ENCODE results near the gene MED12L.
A peak's percentile ranks its signal among the peaks of the same experiment; 100 is the strongest.

The MED12L gene

DNA sequence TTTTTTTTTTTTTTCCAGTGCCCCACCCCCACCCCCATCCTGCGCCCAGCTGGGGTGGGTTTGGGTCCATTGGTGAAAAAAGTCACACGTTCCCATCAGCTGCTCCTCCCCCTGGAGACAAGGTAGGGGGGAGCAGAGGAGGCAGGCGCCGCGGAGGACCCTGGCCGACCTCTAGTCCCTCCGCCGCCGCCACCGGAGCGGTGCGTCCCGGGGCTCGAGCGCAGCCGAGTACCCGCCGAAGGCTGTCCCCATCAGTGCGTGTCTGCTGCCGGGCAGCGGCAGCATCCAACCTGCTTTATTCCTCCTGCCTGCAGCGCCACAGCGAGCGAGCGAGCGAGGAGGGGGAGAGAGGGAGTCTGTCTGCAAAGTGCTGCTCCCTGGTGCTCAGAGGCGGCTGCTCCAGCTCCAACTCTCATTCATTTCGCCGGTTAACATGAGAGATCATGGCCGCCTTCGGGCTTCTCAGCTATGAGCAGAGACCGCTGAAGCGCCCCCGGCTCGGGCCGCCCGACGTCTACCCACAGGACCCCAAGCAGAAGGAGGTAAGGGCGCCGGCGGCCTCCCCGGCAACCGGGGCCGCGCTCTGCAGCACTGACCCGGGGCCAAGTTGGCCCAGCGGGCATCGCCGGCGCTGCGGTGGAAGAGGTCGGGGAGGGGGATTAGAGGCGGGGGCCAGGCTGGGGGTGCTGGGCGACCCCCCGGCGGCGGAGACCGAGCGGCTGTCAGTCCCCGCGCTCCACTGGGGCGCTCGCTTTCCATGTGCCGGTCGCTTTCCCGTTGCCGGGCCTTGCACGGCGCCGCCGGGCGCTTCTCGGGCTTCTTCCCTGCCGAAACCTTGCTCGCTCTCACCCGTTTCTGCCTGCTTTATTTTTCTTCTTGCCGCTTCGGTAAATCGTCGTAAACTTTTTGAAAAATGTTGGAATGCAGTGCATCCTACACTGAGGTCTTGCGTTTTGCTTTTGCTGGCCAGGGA, 1.3 kb downstream of the MED12L start:
- DNase-seq = peak; percentile 90
- TF ChIP-seq CTCF (IDR thresholded peaks at IDR 0.05; ENCODE audit: low read depth, low read length) = peak; percentile 57
- Histone ChIP-seq H3K9me3 (no peaks in the 10 kb centered on the region), H3K36me3 (no peaks in the 10 kb centered on the region), H3K4me1 (no peaks in the 10 kb centered on the region), H3K4me3 (ENCODE audit: low read depth, low read length) (peak overlapping the region; percentile 73), H3K27me3 (no peaks in the 10 kb centered on the region)

- Histone ChIP-seq H3K9me3 (no peaks in the 10 kb centered on the region), H3K27me3 (no peaks in the 10 kb centered on the region), H3K4me3 (ENCODE audit: low read depth, low read length) (peak overlapping the region; percentile 73), H3K36me3 (no peaks in the 10 kb centered on the region), H3K4me1 (no peaks in the 10 kb centered on the region)
- TF ChIP-seq CTCF (IDR thresholded peaks at IDR 0.05; ENCODE audit: low read depth, low read length) = no peak
- DNase-seq = no peak
Measured at GRCh38 chr3:151087648-151088047, 2.2 kb downstream of the MED12L start.

GRCh38 chr3:151091685-151092345, 6.4 kb downstream of the MED12L start:
- H3K4me3 ChIP-seq (ENCODE audit: low read depth, low read length) = no peak overlapping the region
- no peaks in the 10 kb centered on the region for H3K27me3 ChIP-seq
- H3K9me3 ChIP-seq = no peaks in the 10 kb centered on the region
- H3K4me1 ChIP-seq = no peaks in the 10 kb centered on the region
- DNase-seq = no peak
- TF ChIP-seq CTCF (IDR thresholded peaks at IDR 0.05; ENCODE audit: low read depth, low read length) = no peak
- H3K36me3 ChIP-seq = no peaks in the 10 kb centered on the region

- DNase-seq = no peak
- H3K36me3 ChIP-seq = no peaks in the 10 kb centered on the region
- no peaks in the 10 kb centered on the region for H3K9me3 ChIP-seq
- no peak for TF ChIP-seq CTCF (IDR thresholded peaks at IDR 0.05; ENCODE audit: low read depth, low read length)
- H3K27me3 ChIP-seq = no peaks in the 10 kb centered on the region
- no peaks in the 10 kb centered on the region for H3K4me1 ChIP-seq
- H3K4me3 ChIP-seq (ENCODE audit: low read depth, low read length) = no peak overlapping the region
Measured at GRCh38 chr3:151093148-151093547, 7.7 kb downstream of the MED12L start.

GRCh38 chr3:151093905-151094304, 8.4 kb downstream of the MED12L start:
- no peak overlapping the region for H3K4me3 ChIP-seq (ENCODE audit: low read depth, low read length)
- no peak for DNase-seq
- H3K4me1 ChIP-seq = no peaks in the 10 kb centered on the region
- H3K36me3 ChIP-seq = no peaks in the 10 kb centered on the region
- TF ChIP-seq CTCF (IDR thresholded peaks at IDR 0.05; ENCODE audit: low read depth, low read length) = no peak
- H3K9me3 ChIP-seq = no peaks in the 10 kb centered on the region
- no peaks in the 10 kb centered on the region for H3K27me3 ChIP-seq

DNA sequence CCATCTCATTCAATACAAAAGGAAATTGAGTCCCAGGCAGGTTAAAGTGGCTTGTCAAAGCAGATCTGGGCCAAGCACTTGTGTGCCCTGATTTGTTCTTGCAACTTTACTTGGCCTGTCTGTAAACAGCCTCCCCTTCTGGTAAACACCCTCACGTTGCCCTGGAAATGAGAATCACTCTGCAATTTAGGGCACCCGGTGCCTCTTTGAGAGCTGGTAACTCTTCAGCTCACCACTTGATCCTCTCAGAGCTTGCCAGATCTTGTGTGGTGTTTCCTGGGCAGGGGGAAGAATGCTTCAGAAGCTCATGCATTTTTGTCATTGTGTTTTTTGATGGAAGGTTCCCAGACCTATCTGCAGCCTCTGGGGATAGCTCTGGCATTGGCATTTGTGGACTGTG, 11.3 kb downstream of the MED12L start:
- Histone ChIP-seq H3K36me3 (no peaks in the 10 kb centered on the region), H3K27me3 (no peaks in the 10 kb centered on the region), H3K4me3 (ENCODE audit: low read depth, low read length) (no peak overlapping the region), H3K4me1 (peaks cover 8% of the 10 kb centered on the region), H3K9me3 (no peaks in the 10 kb centered on the region)
- DNase-seq = no peak
- no peak for TF ChIP-seq CTCF (IDR thresholded peaks at IDR 0.05; ENCODE audit: low read depth, low read length)
